ENCODE data around the gene GFRA1.

The GFRA1 gene

GRCh38 chr10:116304923-116305322 lies 31.9 kb upstream of the GFRA1 start:
- peaks cover under 1% of the 10 kb centered on the region; the same call in 1 of the 2 replicates for H3K4me1 ChIP-seq (ENCODE audit: control insufficient read depth, insufficient read depth, low read length)
- no peak overlapping the region for H3K4me3 ChIP-seq (ENCODE audit: low read depth, low read length)
- TF ChIP-seq ZNF501 (tag by site-specific recombination; IDR thresholded peaks at IDR 0.05) (no peak), ZNF530 (tag by site-specific recombination; IDR thresholded peaks at IDR 0.05; ENCODE audit: low read depth) (no peak), REPIN1 (tag by site-specific recombination; IDR thresholded peaks at IDR 0.05; ENCODE audit: low read depth) (no peak), ZNF175 (tag by site-specific recombination; IDR thresholded peaks at IDR 0.05) (no peak), PRDM4 (tag by site-specific recombination; IDR thresholded peaks at IDR 0.05) (no peak), ZNF324 (tag by site-specific recombination; IDR thresholded peaks at IDR 0.05) (no peak), ZNF600 (tag by site-specific recombination; IDR thresholded peaks at IDR 0.05) (no peak), ZNF830 (tag by site-specific recombination; IDR thresholded peaks at IDR 0.05; ENCODE audit: low read depth) (no peak), ZIC2 (tag by site-specific recombination; IDR thresholded peaks at IDR 0.05) (no peak), ZNF23 (tag by site-specific recombination; IDR thresholded peaks at IDR 0.05; ENCODE audit: borderline replicate concordance) (no peak), HOXC10 (CRISPR knock-in tag; IDR thresholded peaks at IDR 0.05) (no peak), ZNF157 (tag by site-specific recombination; IDR thresholded peaks at IDR 0.05) (no peak), ZNF280C (tag by site-specific recombination; IDR thresholded peaks at IDR 0.05) (no peak), ZNF26 (tag by site-specific recombination; IDR thresholded peaks at IDR 0.05) (no peak), KLF8 (tag by site-specific recombination; IDR thresholded peaks at IDR 0.05) (no peak)
- ChIA-PET POLR2A (no interaction called here), CTCF (interaction anchor here (0.8 kb wide), 1 partner anchor 9 kb away, joined by 3 read pairs; no protein-coding TSS in a partner anchor)
- no peak overlapping the region for H3K27ac ChIP-seq (ENCODE audit: extremely low read depth, low read depth, low read length)
- H3K36me3 ChIP-seq (ENCODE audit: control insufficient read depth in 2 of 2, insufficient read depth in 1 of 2, low read length in 2 of 2), result no peaks in the 10 kb centered on the region
- H3K9me3 ChIP-seq (ENCODE audit: control insufficient read depth, insufficient read depth, low read depth, low read length), result no peaks in the 10 kb centered on the region

GRCh38 chr10:116300542-116300941 lies 27.5 kb upstream of the GFRA1 start:
- Histone ChIP-seq H3K4me1 (ENCODE audit: control insufficient read depth, insufficient read depth, low read length) (no peaks in the 10 kb centered on the region), H3K36me3 (ENCODE audit: control insufficient read depth in 2 of 2, insufficient read depth in 1 of 2, low read length in 2 of 2) (no peaks in the 10 kb centered on the region), H3K9me3 (ENCODE audit: control insufficient read depth, insufficient read depth, low read depth, low read length) (no peaks in the 10 kb centered on the region), H3K4me3 (ENCODE audit: low read depth, low read length) (no peak overlapping the region), H3K27ac (ENCODE audit: extremely low read depth, low read depth, low read length) (no peak overlapping the region)
- CTCF ChIA-PET, result interaction anchor here (1.5 kb wide), 1 partner anchor 86 kb away, joined by 7 read pairs; no protein-coding TSS in a partner anchor
- TF ChIP-seq ZNF692 (tag by site-specific recombination; IDR thresholded peaks at IDR 0.05), result no peak
- TF ChIP-seq PRDM10 (tag by site-specific recombination; IDR thresholded peaks at IDR 0.05), result peak; percentile 78
- POLR2A ChIA-PET, result no interaction called here

Data from HEK293 (cell line).